Right renal pelvis (tissue), 4 donors: Measurements from ENCODE around the gene OR52R1. TPM values are rescaled to one million over a fixed set of nuclear protein-coding genes. Genes with fewer than 3 reads are reported as not detected.
A peak's percentile ranks its signal among the peaks of the same experiment; 100 is the strongest.
"Not testable (repeated sequence)": the region's sequence is repeated elsewhere in the genome, so short reads cannot be mapped to it uniquely, and the experiment has no call there.

ENCODE experiments used
- DNase-seq, 4 donors: peaks; one replicate each; pipeline ENCODE4 v3.0.0-alpha.2; 2013; ENCODE audit warnings: low read depth in 4 of 4, low spot score in 3 of 4, missing footprints in 1 of 4
- polyA plus RNA-seq, 4 donors: library from polyadenylated mRNA; unstranded; fragments of 120-200 nt; gene quantifications; one replicate each; pipeline ENCODE4 v1.2.1, GENCODE V29; 2013; ENCODE audit not compliant: insufficient read length in 4 of 4

The OR52R1 gene
- not detected for polyA plus RNA-seq

- no peak for DNase-seq
Measured at GRCh38 chr11:4804280-4804679, at the start of gene OR52R1. Gene OR52R1, minus strand, starts transcription at chr11:4804380. Its CDS starts 0 bp downstream, at chr11:4804380.

GRCh38 chr11:4851033-4851432 is 46.9 kb upstream of the OR52R1 start:
- no peak for DNase-seq

- no peak for DNase-seq
Measured at GRCh38 chr11:4848908-4849532, 44.8 kb upstream of the OR52R1 start, which contains the start of gene OR51S1. Gene OR51S1, minus strand, starts transcription at chr11:4849208. Its CDS starts 0 bp downstream, at chr11:4849208.

- no peak for DNase-seq
Measured at GRCh38 chr11:4839851-4840549, 35.8 kb upstream of the OR52R1 start.

- no peak for DNase-seq
Measured at GRCh38 chr11:4830909-4831308, 26.7 kb upstream of the OR52R1 start.

GRCh38 chr11:4830346-4830745 is 26.2 kb upstream of the OR52R1 start:
- DNase-seq: peak in 1 of 4 donors; percentile 16

- DNase-seq: peak in 1 of 4 donors; percentile 16
Measured at GRCh38 chr11:4826425-4826824, 22.2 kb upstream of the OR52R1 start.

GRCh38 chr11:4825132-4825531 is 21.0 kb upstream of the OR52R1 start:
- DNase-seq: no peak

GRCh38 chr11:4821021-4821420 is 16.8 kb upstream of the OR52R1 start, which contains the start of gene OR51F2:
Gene OR51F2, plus strand, starts transcription at chr11:4821321. Its CDS starts 101 bp downstream, at chr11:4821422.
- DNase-seq: no peak

GRCh38 chr11:4809246-4809645 is 5.1 kb upstream of the OR52R1 start:
- DNase-seq: no peak

- no peak for DNase-seq
Measured at GRCh38 chr11:4808476-4808875, 4.3 kb upstream of the OR52R1 start.

GRCh38 chr11:4801316-4801715 is 2.9 kb downstream of the OR52R1 start:
- DNase-seq: not testable (repeated sequence)

- no peak for DNase-seq
Measured at GRCh38 chr11:4798427-4799183, 5.6 kb downstream of the OR52R1 start.

- no peak for DNase-seq
Measured at GRCh38 chr11:4797206-4797605, 7.0 kb downstream of the OR52R1 start.

GRCh38 chr11:4782454-4782853 is 21.7 kb downstream of the OR52R1 start:
- no peak for DNase-seq

GRCh38 chr11:4769838-4770237 is 34.3 kb downstream of the OR52R1 start, which contains the start of gene OR51F1:
Gene OR51F1, minus strand, starts transcription at chr11:4769938. Its CDS starts 0 bp downstream, at chr11:4769938.
- DNase-seq: no peak

GRCh38 chr11:4768094-4768493 is 36.1 kb downstream of the OR52R1 start:
- DNase-seq: no peak

GRCh38 chr11:4766420-4767043 is 37.6 kb downstream of the OR52R1 start:
- DNase-seq: no peak

- no peak for DNase-seq
Measured at GRCh38 chr11:4763096-4763495, 41.1 kb downstream of the OR52R1 start.
